Measurements from ENCODE around the gene BLM. TPM values are rescaled to one million over a fixed set of nuclear protein-coding genes. Genes with fewer than 3 reads are reported as not detected.

BLM gene
- polyA plus RNA-seq, 1 of the 3 experiments (the other 2 are of a cell fraction) = 2.7 TPM

DNA sequence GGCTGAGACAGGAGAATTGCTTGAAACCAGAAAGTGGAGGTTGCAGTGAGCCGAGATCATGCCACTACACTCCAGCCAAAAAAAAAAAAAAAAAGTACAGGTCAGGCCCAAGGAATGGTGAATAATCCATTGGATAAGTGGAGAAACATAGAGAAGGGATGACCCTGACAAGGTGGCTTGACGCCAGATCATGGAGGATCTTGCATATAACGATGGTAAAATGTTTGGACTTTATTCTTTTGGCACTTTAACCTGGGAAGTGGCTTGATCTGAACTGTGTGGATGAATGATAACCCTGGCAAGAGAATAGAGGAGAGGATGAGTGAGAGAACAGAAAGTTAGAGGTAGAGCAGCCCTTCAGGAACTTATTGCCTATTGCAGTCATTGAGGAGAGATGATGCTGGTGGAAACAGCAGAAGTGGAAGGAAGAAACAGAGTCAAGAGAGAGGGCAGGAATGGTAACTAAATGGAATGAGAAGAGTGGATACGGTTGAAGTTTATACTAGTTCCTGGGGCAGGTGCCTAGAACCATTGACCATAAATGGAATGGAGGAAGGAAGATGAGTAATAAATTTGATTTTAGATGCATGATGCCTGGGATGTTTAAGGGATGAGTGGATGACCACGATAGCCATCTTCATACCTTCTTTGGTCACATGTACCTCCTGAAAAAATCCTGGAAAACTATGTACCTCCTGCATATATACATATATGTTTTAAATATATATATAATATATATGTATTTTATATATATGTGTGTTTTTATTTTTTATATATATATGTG, 57.8 kb downstream of the BLM start:
- DNase-seq = no peak

DNA sequence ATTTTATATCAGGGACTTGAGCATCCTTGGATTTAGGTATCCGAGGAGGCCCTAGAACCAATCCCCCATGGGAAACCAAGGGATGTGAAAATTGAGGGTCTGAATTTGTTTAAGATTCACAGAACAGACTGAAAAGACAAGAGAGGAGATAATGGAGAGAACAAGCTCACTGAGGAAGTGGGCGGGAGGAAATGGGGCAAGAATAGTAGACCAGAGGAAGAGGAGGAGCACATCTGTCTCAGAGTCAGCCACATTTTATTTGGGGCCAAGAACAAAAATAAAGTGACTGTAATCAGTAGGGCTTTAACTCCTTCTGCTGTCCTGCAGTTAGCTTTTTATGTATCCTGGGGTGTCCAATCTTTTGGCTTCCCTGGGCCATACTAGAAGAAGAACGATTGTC, 63.8 kb downstream of the BLM start:
- Histone ChIP-seq H2AFZ (ENCODE audit: low read depth) (no peak overlapping the region), H3K27ac (ENCODE audit: low read depth in 2 of 2, low read length in 1 of 2) (no peak overlapping the region), H3K9ac (no peak overlapping the region), H3K4me3 (ENCODE audit: low read depth in 2 of 2, low read length in 1 of 2) (no peak overlapping the region), H3K4me2 (no peak overlapping the region), H3K27me3 (ENCODE audit: insufficient read depth) (no peaks in the 10 kb centered on the region), H3K79me2 (ENCODE audit: insufficient read depth) (no peaks in the 10 kb centered on the region), H3F3A (replicated peaks; ENCODE audit: insufficient read depth) (no peaks in the 10 kb centered on the region), H3K36me3 (replicated peaks in 1 of 2; ENCODE audit: control insufficient read depth in 1 of 2, insufficient read depth in 2 of 2, low read length in 1 of 2) (peaks cover 0 to 11% of the 10 kb centered on the region in 2 experiments), H3K9me3 (no peaks in the 10 kb centered on the region), H4K20me1 (ENCODE audit: insufficient read depth) (no peaks in the 10 kb centered on the region), H3K4me1 (ENCODE audit: control insufficient read depth in 1 of 2, insufficient read depth in 2 of 2, low read depth in 1 of 2, low read length in 1 of 2) (peaks cover 0 to 5% of the 10 kb centered on the region in 2 experiments; a peak in 1 of 4 replicates), H3K9me2 (no peaks in the 10 kb centered on the region)
- ChIA-PET POLR2A (no interaction called here), CTCF (interaction anchor here (1.1 kb wide), 1 partner anchor 11 kb away, joined by 3 read pairs; no protein-coding TSS in a partner anchor)
- WGBS (ENCODE audit: low lambda C conversion rate) = 96% methylated on average over 3 of the region's 3 CpGs
- DNase-seq = no peak
- TF ChIP-seq TCF12 (IDR thresholded peaks at IDR 0.05) (no peak), FOXM1 (IDR thresholded peaks at IDR 0.05; ENCODE audit: low read depth) (no peak), YY1 (IDR thresholded peaks at IDR 0.05; ENCODE audit: low read depth) (no peak), SIN3A (IDR thresholded peaks at IDR 0.05; ENCODE audit: borderline replicate concordance, low read depth, low read length) (no peak), MEF2A (IDR thresholded peaks at IDR 0.05; ENCODE audit: borderline replicate concordance, low read depth) (no peak), GABPA (IDR thresholded peaks at IDR 0.05; ENCODE audit: low read depth) (no peak), SMC3 (IDR thresholded peaks at IDR 0.05; ENCODE audit: low read depth, low read length) (no peak), EZH2phosphoT487 (IDR thresholded peaks at IDR 0.05; ENCODE audit: borderline replicate concordance, low read depth) (no peak), JUND (IDR thresholded peaks at IDR 0.05) (no peak)
- TF ChIP-seq, protein P1, sequence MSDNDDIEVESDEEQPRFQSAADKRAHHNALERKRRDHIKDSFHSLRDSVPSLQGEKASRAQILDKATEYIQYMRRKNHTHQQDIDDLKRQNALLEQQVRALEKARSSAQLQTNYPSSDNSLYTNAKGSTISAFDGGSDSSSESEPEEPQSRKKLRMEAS (IDR thresholded peaks at IDR 0.05; ENCODE audit: low read depth) = no peak
- TF ChIP-seq, protein P2, sequence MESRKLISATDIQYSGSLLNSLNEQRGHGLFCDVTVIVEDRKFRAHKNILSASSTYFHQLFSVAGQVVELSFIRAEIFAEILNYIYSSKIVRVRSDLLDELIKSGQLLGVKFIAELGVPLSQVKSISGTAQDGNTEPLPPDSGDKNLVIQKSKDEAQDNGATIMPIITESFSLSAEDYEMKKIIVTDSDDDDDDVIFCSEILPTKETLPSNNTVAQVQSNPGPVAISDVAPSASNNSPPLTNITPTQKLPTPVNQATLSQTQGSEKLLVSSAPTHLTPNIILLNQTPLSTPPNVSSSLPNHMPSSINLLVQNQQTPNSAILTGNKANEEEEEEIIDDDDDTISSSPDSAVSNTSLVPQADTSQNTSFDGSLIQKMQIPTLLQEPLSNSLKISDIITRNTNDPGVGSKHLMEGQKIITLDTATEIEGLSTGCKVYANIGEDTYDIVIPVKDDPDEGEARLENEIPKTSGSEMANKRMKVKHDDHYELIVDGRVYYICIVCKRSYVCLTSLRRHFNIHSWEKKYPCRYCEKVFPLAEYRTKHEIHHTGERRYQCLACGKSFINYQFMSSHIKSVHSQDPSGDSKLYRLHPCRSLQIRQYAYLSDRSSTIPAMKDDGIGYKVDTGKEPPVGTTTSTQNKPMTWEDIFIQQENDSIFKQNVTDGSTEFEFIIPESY (IDR thresholded peaks at IDR 0.05; ENCODE audit: borderline replicate concordance, low read depth) = no peak
- TF ChIP-seq, protein P3, sequence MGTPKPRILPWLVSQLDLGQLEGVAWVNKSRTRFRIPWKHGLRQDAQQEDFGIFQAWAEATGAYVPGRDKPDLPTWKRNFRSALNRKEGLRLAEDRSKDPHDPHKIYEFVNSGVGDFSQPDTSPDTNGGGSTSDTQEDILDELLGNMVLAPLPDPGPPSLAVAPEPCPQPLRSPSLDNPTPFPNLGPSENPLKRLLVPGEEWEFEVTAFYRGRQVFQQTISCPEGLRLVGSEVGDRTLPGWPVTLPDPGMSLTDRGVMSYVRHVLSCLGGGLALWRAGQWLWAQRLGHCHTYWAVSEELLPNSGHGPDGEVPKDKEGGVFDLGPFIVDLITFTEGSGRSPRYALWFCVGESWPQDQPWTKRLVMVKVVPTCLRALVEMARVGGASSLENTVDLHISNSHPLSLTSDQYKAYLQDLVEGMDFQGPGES (IDR thresholded peaks at IDR 0.05; ENCODE audit: low read depth, low read length) = no peak
- TF ChIP-seq, protein P4, sequence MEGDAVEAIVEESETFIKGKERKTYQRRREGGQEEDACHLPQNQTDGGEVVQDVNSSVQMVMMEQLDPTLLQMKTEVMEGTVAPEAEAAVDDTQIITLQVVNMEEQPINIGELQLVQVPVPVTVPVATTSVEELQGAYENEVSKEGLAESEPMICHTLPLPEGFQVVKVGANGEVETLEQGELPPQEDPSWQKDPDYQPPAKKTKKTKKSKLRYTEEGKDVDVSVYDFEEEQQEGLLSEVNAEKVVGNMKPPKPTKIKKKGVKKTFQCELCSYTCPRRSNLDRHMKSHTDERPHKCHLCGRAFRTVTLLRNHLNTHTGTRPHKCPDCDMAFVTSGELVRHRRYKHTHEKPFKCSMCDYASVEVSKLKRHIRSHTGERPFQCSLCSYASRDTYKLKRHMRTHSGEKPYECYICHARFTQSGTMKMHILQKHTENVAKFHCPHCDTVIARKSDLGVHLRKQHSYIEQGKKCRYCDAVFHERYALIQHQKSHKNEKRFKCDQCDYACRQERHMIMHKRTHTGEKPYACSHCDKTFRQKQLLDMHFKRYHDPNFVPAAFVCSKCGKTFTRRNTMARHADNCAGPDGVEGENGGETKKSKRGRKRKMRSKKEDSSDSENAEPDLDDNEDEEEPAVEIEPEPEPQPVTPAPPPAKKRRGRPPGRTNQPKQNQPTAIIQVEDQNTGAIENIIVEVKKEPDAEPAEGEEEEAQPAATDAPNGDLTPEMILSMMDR (IDR thresholded peaks at IDR 0.05) = no peak

More for the DNA sequence above, 57.8 kb downstream of the BLM start:
- H3K27ac ChIP-seq (ENCODE audit: low read depth in 2 of 2, low read length in 1 of 2) = peak overlapping the region in 1 of 2 experiments; percentile 60; a peak in 2 of 4 replicates
- no peaks in the 10 kb centered on the region for H3K27me3 ChIP-seq (ENCODE audit: insufficient read depth)
- ChIA-PET CTCF (interaction anchor here (1.7 kb wide), 1 partner anchor 127 kb away, joined by 3 read pairs; no protein-coding TSS in a partner anchor), POLR2A (no interaction called here)
- H3K79me2 ChIP-seq (ENCODE audit: insufficient read depth) = no peaks in the 10 kb centered on the region
- no peaks in the 10 kb centered on the region for H3K9me3 ChIP-seq
- TF ChIP-seq TCF12 (IDR thresholded peaks at IDR 0.05) (peak; percentile 26; the same call in 1 of the 2 replicates), JUND (IDR thresholded peaks at IDR 0.05) (peak; percentile 75), FOSL2 (IDR thresholded peaks at IDR 0.05; ENCODE audit: borderline replicate concordance, low read depth) (peak; percentile 72; the same call in 1 of the 2 replicates)
- TF ChIP-seq, protein P5, sequence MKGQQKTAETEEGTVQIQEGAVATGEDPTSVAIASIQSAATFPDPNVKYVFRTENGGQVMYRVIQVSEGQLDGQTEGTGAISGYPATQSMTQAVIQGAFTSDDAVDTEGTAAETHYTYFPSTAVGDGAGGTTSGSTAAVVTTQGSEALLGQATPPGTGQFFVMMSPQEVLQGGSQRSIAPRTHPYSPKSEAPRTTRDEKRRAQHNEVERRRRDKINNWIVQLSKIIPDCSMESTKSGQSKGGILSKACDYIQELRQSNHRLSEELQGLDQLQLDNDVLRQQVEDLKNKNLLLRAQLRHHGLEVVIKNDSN (IDR thresholded peaks at IDR 0.05; ENCODE audit: borderline replicate concordance, low read depth) = peak; percentile 67; the same call in 1 of the 2 replicates
- TF ChIP-seq, protein P4 (IDR thresholded peaks at IDR 0.05) = no peak
- no peak overlapping the region for H2AFZ ChIP-seq (ENCODE audit: low read depth)
- H3K4me2 ChIP-seq = peak overlapping the region; percentile 6; the same call in 1 of the 2 replicates
- H3K36me3 ChIP-seq (replicated peaks in 1 of 2; ENCODE audit: control insufficient read depth in 1 of 2, insufficient read depth in 2 of 2, low read length in 1 of 2) = peaks cover 0 to 11% of the 10 kb centered on the region in 2 experiments
- 0 out of 4 replicates have a peak, but pooled peaks cover 0 to 4% of the 10 kb centered on the region in 2 experiments for H3K4me1 ChIP-seq (ENCODE audit: control insufficient read depth in 1 of 2, insufficient read depth in 2 of 2, low read depth in 1 of 2, low read length in 1 of 2)
- H3K4me3 ChIP-seq (ENCODE audit: low read depth in 2 of 2, low read length in 1 of 2) = no peak overlapping the region
- 69% methylated on average over 5 of the region's 5 CpGs for WGBS (ENCODE audit: low lambda C conversion rate)
- H3K9ac ChIP-seq = no peak overlapping the region
- H4K20me1 ChIP-seq (ENCODE audit: insufficient read depth) = no peaks in the 10 kb centered on the region
- peaks cover 8% of the 10 kb centered on the region for H3F3A ChIP-seq (replicated peaks; ENCODE audit: insufficient read depth)
- H3K9me2 ChIP-seq = no peaks in the 10 kb centered on the region

Measured in SK-N-SH (cell line).